Right lobe of liver (tissue), 4 donors: ENCODE results near the gene DUOXA2.
"Not testable (repeated sequence)": the region's sequence is repeated elsewhere in the genome, so short reads cannot be mapped to it uniquely, and the experiment has no call there.

Experiments used
- POLR2A ChIP-seq: fragments of 450-650 bp; IDR thresholded peaks from one replicate; pipeline ENCODE4 v1.6.1; 2017; ENCODE audit warnings: antibody characterized with exemption, mild to moderate bottlenecking
- TF ChIP-seq, protein P1 (sequence below), 4 donors: fragments of 200-600 bp in 3 of 4; fragments of 450-650 bp in 1 of 4; IDR thresholded peaks; one replicate each; pipeline versions ENCODE4 v1.5.1 to v1.8.0; 2016 to 2022; ENCODE audit warnings: antibody characterized with exemption in 4 of 4, mild to moderate bottlenecking in 2 of 4
- donor health status: DM: no; HTN: no; CAD: no.
- donor health status: DM: no; HTN: no; CAD: no.
- donor health status: DM: no; HTN: yes; CAD: no.

DNA sequence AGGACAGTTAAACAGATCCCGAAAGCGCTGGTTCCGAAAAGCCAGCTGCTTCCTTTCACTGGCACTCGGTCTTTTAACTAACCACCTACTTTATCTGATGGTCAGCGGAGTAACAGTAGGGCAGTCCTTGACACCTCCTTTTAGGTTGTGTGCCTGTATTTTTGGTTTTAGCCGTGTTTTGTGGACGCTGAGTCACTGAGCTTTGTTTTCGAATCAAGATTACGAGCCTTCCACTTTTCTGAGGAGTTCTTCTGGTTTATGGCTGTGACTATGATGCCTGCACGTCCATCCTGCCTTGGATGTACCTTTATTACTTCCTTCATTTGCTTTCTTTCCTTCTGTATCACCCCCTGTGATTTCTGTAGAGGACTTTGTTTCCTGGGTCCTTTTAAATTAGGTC, 31.7 kb upstream of the DUOXA2 start:
- TF ChIP-seq, protein P1, sequence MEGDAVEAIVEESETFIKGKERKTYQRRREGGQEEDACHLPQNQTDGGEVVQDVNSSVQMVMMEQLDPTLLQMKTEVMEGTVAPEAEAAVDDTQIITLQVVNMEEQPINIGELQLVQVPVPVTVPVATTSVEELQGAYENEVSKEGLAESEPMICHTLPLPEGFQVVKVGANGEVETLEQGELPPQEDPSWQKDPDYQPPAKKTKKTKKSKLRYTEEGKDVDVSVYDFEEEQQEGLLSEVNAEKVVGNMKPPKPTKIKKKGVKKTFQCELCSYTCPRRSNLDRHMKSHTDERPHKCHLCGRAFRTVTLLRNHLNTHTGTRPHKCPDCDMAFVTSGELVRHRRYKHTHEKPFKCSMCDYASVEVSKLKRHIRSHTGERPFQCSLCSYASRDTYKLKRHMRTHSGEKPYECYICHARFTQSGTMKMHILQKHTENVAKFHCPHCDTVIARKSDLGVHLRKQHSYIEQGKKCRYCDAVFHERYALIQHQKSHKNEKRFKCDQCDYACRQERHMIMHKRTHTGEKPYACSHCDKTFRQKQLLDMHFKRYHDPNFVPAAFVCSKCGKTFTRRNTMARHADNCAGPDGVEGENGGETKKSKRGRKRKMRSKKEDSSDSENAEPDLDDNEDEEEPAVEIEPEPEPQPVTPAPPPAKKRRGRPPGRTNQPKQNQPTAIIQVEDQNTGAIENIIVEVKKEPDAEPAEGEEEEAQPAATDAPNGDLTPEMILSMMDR (IDR thresholded peaks at IDR 0.05) = not testable (repeated sequence)
- TF ChIP-seq POLR2A = not testable (repeated sequence)
